ENCODE measurements around the gene RTCA.

DNA sequence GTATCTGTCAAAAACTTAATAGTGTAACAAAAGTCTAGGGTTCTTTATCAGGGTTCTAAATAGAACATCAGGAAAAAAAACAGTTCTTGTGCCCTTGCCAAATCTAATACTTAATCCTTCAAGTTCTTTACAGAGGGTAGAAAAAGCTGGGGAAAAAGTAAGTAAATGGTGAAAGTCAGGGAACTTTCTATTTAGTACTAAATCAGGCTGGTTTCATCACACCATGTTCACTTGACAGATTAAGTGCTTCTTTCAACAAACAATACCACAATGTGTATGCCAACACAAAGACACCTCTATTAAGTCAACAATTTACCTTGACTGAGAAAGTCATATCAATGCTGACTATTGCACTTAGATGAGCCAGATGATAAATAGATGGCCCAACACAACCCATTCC, 26.1 kb upstream of the RTCA start:
- TF ChIP-seq POLR2A (IDR thresholded peaks at IDR 0.05) = no peak
- TF ChIP-seq, protein P1, sequence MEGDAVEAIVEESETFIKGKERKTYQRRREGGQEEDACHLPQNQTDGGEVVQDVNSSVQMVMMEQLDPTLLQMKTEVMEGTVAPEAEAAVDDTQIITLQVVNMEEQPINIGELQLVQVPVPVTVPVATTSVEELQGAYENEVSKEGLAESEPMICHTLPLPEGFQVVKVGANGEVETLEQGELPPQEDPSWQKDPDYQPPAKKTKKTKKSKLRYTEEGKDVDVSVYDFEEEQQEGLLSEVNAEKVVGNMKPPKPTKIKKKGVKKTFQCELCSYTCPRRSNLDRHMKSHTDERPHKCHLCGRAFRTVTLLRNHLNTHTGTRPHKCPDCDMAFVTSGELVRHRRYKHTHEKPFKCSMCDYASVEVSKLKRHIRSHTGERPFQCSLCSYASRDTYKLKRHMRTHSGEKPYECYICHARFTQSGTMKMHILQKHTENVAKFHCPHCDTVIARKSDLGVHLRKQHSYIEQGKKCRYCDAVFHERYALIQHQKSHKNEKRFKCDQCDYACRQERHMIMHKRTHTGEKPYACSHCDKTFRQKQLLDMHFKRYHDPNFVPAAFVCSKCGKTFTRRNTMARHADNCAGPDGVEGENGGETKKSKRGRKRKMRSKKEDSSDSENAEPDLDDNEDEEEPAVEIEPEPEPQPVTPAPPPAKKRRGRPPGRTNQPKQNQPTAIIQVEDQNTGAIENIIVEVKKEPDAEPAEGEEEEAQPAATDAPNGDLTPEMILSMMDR (IDR thresholded peaks at IDR 0.05) = no peak
- TF ChIP-seq EP300 (IDR thresholded peaks at IDR 0.05) = no peak
